ENCODE results near the gene RIPK3. TPM values are rescaled to one million over a fixed set of nuclear protein-coding genes. Genes with fewer than 3 reads are reported as not detected.

Gene RIPK3
- total and polyA plus RNA-seq, 2 of the 8 experiments (the other 6 are each of a cell fraction or from before 2014, with no cell fraction given): 0.24 to 0.39 TPM

DNA sequence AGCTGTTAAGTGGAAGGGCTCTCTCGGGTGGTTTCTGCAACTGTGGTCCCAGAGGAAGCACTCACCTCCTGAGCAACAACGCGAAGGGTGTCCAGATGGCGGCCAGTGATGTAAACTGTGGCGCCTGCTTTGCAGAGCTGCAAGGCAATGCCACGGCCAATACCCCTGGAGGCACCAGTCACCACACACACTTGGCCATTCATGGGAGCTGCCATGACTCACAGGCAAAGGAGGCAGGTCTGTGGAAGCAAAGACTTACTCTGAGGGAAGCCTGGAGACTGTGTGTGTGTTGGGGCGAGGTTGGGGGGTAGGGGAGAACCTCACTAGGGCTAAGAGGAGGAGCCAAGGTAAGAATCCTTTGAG, 40.9 kb downstream of the RIPK3 start:
- CTCF ChIA-PET (ENCODE audit: partially characterized antibody): interaction anchor here (0.7 to 9.0 kb wide), 16 partner anchors 9 to 241 kb away, joined by 3 to 163 read pairs (median 8); partner anchors contain the start of genes CHMP4A, CIDEB, IPO4 and KHNYN
- Histone ChIP-seq H2AFZ (ENCODE audit: low read length) (no peak overlapping the region), H3K79me1 (ENCODE audit: low read depth, low read length) (peaks cover 5% of the 10 kb centered on the region; the same call in 1 of the 2 replicates), H3K23me2 (ENCODE audit: low read depth, low read length) (peaks cover 4% of the 10 kb centered on the region; the same call in 1 of the 2 replicates), H4K8ac (ENCODE audit: extremely low read depth, insufficient read depth, low read length) (peak overlapping the region; percentile 92; the same call in 1 of the 2 replicates), H4K20me1 (replicated peaks in 1 of 2; ENCODE audit: control insufficient read depth in 1 of 2, insufficient read depth in 2 of 2, low read length in 2 of 2) (no peaks in the 10 kb centered on the region), H3K18ac (ENCODE audit: extremely low read depth, low read length) (no peak overlapping the region), H3K23ac (ENCODE audit: insufficient read length) (no peak overlapping the region), H2AK5ac (ENCODE audit: low read depth, low read length) (no peak overlapping the region), H2BK120ac (replicated peaks; ENCODE audit: low read depth, low read length) (no peak overlapping the region), H2BK20ac (ENCODE audit: low read length) (no peak overlapping the region), H3K9ac (replicated peaks in 1 of 4; ENCODE audit: extremely low read depth in 1 of 4, low read depth in 3 of 4, low read length in 3 of 4) (peak overlapping the region in 3 of 4 experiments; percentile 63 to 91 (median 68); a peak in 4 of 7 replicates), H3K4ac (replicated peaks; ENCODE audit: insufficient read length, low read depth, low read length) (no peak overlapping the region), H4K5ac (ENCODE audit: insufficient read length, low read depth, low read length) (no peak overlapping the region), H3K79me2 (ENCODE audit: control insufficient read depth in 1 of 2, insufficient read depth in 2 of 2, low read length in 2 of 2) (peaks cover 4 to 13% of the 10 kb centered on the region in 2 experiments; a peak in 2 of 4 replicates), H3K36me3 (ENCODE audit: control insufficient read depth in 2 of 4, insufficient read depth in 4 of 4, low read length in 3 of 4) (peaks cover 17 to 27% (median 23%) of the 10 kb centered on the region in 4 experiments), H3K9me3 (ENCODE audit: insufficient read depth in 2 of 2, low read depth in 1 of 2, low read length in 1 of 2) (no peaks in the 10 kb centered on the region; a peak in 1 of 4 replicates), H3K4me1 (replicated peaks in 1 of 4; ENCODE audit: control insufficient read depth in 3 of 4, insufficient read depth in 4 of 4, low read length in 3 of 4) (peaks cover 0 to 7% (median 4%) of the 10 kb centered on the region in 4 experiments; a peak in 5 of 7 replicates), H2BK12ac (ENCODE audit: low read depth, low read length) (no peak overlapping the region), H2BK5ac (ENCODE audit: low read depth, low read length) (0 out of 2 replicates have a peak overlapping the region, but pooled peaks have one; percentile 12), H3K14ac (ENCODE audit: insufficient read length) (no peak overlapping the region), H3K4me3 (ENCODE audit: extremely low read depth in 1 of 4, insufficient read depth in 2 of 4, low read depth in 3 of 4, low read length in 4 of 4) (peak overlapping the region; percentile 76 to 91 (median 88)), H3K27me3 (replicated peaks in 1 of 4; ENCODE audit: control insufficient read depth in 3 of 4, extremely low read depth in 1 of 4, insufficient read depth in 3 of 4, low read length in 3 of 4) (no peaks in the 10 kb centered on the region), H2BK15ac (ENCODE audit: low read length) (no peak overlapping the region), H3K56ac (replicated peaks; ENCODE audit: insufficient read length, low read depth, low read length) (no peak overlapping the region), H4K91ac (replicated peaks; ENCODE audit: insufficient read length, low read length) (no peak overlapping the region), H3K27ac (ENCODE audit: low read depth, low read length) (no peak overlapping the region), H3K4me2 (ENCODE audit: insufficient read depth in 1 of 2, low read depth in 2 of 2, low read length in 2 of 2) (peak overlapping the region; percentile 85 to 96)
- 82% methylated on average over 7 of the region's 7 CpGs; no CpG with 5 or more reads in 1 of the 2 experiments for WGBS, 2 experiments (ENCODE audit: extremely low coverage in 1 of 2, insufficient coverage in 1 of 2, insufficient read length in 1 of 2, insufficient replicate concordance in 2 of 2, low coverage in 1 of 2, low lambda C conversion rate in 2 of 2, missing lambda C conversion rate in 1 of 2)
- FAIRE-seq (no peak), DNase-seq (ENCODE audit: low read depth in 1 of 2, low spot score in 2 of 2) (no peak)
- POLR2A ChIA-PET (ENCODE audit: partially characterized antibody): interaction anchor here (1.0 to 6.1 kb wide), 14 partner anchors 8 to 152 kb away, joined by 3 to 50 read pairs (median 7); partner anchors contain the start of genes CHMP4A, CIDEB, GMPR2 and LTB4R
- no peak for TF ChIP-seq BRCA1 (IDR thresholded peaks at IDR 0.05; ENCODE audit: low read depth, low read length)
- TF ChIP-seq, protein P1, sequence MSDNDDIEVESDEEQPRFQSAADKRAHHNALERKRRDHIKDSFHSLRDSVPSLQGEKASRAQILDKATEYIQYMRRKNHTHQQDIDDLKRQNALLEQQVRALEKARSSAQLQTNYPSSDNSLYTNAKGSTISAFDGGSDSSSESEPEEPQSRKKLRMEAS (IDR thresholded peaks at IDR 0.05): no peak
- no peak for TF ChIP-seq POLR2AphosphoS5 (IDR thresholded peaks at IDR 0.05; ENCODE audit: low read depth, low read length)
- TF ChIP-seq JUN (IDR thresholded peaks at IDR 0.05; ENCODE audit: low read depth, low read length): no peak
- TF ChIP-seq TEAD4 (IDR thresholded peaks at IDR 0.05; ENCODE audit: low read depth, low read length): no peak
- TF ChIP-seq SRF (IDR thresholded peaks at IDR 0.05; ENCODE audit: low read depth, low read length): no peak
- TF ChIP-seq RXRA (IDR thresholded peaks at IDR 0.05; ENCODE audit: insufficient read depth, low read depth, low read length): no peak
- no peak for TF ChIP-seq SUZ12 (IDR thresholded peaks at IDR 0.05; ENCODE audit: low read length)
- no peak for TF ChIP-seq ASH2L (IDR thresholded peaks at IDR 0.05; ENCODE audit: low read length)
- no peak for TF ChIP-seq CHD1 (IDR thresholded peaks at IDR 0.05; ENCODE audit: low read depth, low read length)
- no peak for TF ChIP-seq FOSL1 (IDR thresholded peaks at IDR 0.05; ENCODE audit: insufficient read depth, low read depth, low read length)
- TF ChIP-seq E2F6 (IDR thresholded peaks at IDR 0.05): no peak
